CD4-positive, alpha-beta T cell (primary cell): Measurements from ENCODE around the gene SNX24. TPM values are rescaled to one million over a fixed set of nuclear protein-coding genes. Genes with fewer than 3 reads are reported as not detected.

Experiments used
- ATAC-seq: fragments of 200-7000 bp; cut with Tn5 transposase; one replicate; pipeline ENCODE4 v1.10.0; 2022; ENCODE audit warnings: mild to moderate bottlenecking; ENCODE audit not compliant: poor library complexity
- CTCF ChIA-PET: fragments of 350-600 bp; sonication (Branson Sonifier 250); formaldehyde crosslinking; loops from one replicate; lab custom pipeline; 2021; ENCODE audit warnings: antibody characterized with exemption, inconsistent platforms; lab: Charles Lee
- POLR2A ChIA-PET: fragments of 350-600 bp; sonication (Branson Sonifier 250); formaldehyde crosslinking; loops from one replicate; lab custom pipeline; 2021; ENCODE audit warnings: antibody characterized with exemption, inconsistent platforms; lab: Charles Lee
- DNase-seq, 14 experiments: peaks; one replicate each; pipeline ENCODE4 v3.0.0-alpha.2; 2013 to 2020; ENCODE audit warnings: mixed read lengths in 2 of 14
- H3K27ac ChIP-seq, 2 donors: one replicate each; pipeline versions ENCODE4 v1.5.1 to v1.7.0; 2013; ENCODE audit warnings: low read length in 2 of 2, low read depth in 1 of 2, mild to moderate bottlenecking in 1 of 2
- H3K27me3 ChIP-seq, 2 experiments: 1 replicate in 1 of 2; 2 replicates in 1 of 2; pipeline versions ENCODE4 v1.6.1 to v1.7.0; 2013; ENCODE audit warnings: low read length in 2 of 2, control low read depth in 1 of 2, mild to moderate bottlenecking in 1 of 2, moderate library complexity in 1 of 2; ENCODE audit not compliant: insufficient read depth in 2 of 2, control insufficient read depth in 1 of 2
- H3K36me3 ChIP-seq: one replicate; pipeline ENCODE4 v1.6.1; 2013; ENCODE audit warnings: low read length, control low read depth; ENCODE audit not compliant: insufficient read depth
- H3K4me1 ChIP-seq: one replicate; pipeline ENCODE4 v1.6.1; 2013; ENCODE audit warnings: low read length, control low read depth; ENCODE audit not compliant: insufficient read depth
- H3K4me3 ChIP-seq: one replicate; pipeline ENCODE4 v1.5.1; 2013; ENCODE audit warnings: mild to moderate bottlenecking, low read length, moderate library complexity
- H3K9me3 ChIP-seq, 2 experiments: 1 replicate in 1 of 2; 2 replicates in 1 of 2; pipeline versions ENCODE4 v1.6.1 to v1.7.0; 2013; ENCODE audit warnings: low read length in 2 of 2, mild to moderate bottlenecking in 2 of 2, control low read depth in 1 of 2, moderate library complexity in 1 of 2; ENCODE audit not compliant: control insufficient read depth in 1 of 2, insufficient read depth in 1 of 2
- H3K27ac Mint-ChIP-seq: one replicate; pipeline ENCODE4 v1.8.0; 2020; ENCODE audit warnings: mixed read lengths
- H3K27me3 Mint-ChIP-seq: one replicate; pipeline ENCODE4 v1.8.0; 2021; ENCODE audit warnings: mixed read lengths
- H3K36me3 Mint-ChIP-seq: one replicate; pipeline ENCODE4 v1.8.0; 2021; ENCODE audit warnings: low read depth, mixed read lengths
- H3K4me1 Mint-ChIP-seq: one replicate; pipeline ENCODE4 v1.8.0; 2021; ENCODE audit warnings: low read depth, mixed read lengths
- H3K4me3 Mint-ChIP-seq: one replicate; pipeline ENCODE4 v1.8.0; 2020; ENCODE audit warnings: mild to moderate bottlenecking, mixed read lengths
- H3K9me3 Mint-ChIP-seq: one replicate; pipeline ENCODE4 v1.8.0; 2020; ENCODE audit warnings: mixed read lengths
- intact Hi-C, 2 experiments: fragments of 100-400 bp; cut with DNase I in 1 of 2; cut with micrococcal nuclease in 1 of 2; formaldehyde crosslinking; loops; one replicate each; pipeline versions ENCODE4 v1.15.1 to v1.9.0; 2023 to 2025; cut with DNase I, micrococcal nuclease
- total RNA-seq, 174 experiments: library from RNA in 2 of 174; stranded (reverse) in 2 of 174; gene quantifications; one replicate each; pipeline ENCODE4 v1.2.3 and lab custom pipeline; 2021 to 2026
- TF ChIP-seq, protein P1 (sequence below): fragments of 200-600 bp; IDR thresholded peaks from one replicate; pipeline ENCODE4 v1.8.0; 2022; ENCODE audit warnings: antibody characterized with exemption, mild to moderate bottlenecking

SNX24 gene
- total RNA-seq, 2 experiments from 2014 or later, result 2.3 to 3.0 TPM

DNA sequence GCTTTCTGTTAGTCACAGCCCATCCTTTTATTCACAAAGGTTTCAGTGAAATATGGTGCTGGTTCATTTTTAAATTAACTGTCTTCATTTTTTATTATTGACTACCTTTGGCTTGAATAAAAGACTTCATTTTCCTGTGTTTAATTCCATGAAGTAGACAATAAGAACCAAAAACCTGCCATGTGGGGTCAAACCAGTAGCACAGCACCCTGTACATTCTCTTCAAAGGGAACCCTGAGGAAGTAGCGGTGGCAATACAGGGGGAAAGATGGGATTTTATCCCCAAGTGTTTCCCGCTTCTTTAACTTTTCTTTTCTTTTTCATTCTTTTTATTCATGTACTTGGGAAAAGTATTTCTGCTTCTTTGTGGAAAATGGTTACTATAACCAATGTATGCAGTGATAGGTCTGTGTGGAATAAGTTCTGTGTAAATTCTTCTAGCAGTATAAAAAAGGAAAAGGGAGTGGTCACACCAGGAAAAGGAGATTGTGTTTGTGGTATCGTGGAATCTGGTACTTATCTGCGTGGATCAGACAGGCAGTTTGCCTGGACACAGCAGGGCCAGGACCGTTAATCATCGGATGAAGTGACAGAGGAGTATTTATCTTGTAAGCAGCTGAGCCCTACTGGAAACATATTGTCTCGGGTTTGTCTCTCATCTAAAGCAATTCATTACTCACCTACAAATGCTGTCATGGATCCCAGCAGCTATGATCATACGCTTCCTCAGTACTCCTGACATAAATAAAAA, 96.9 kb downstream of the SNX24 start:
- Histone ChIP-seq H3K4me1 (no peaks in the 10 kb centered on the region), H3K27me3 (no peaks in the 10 kb centered on the region), H3K36me3 (no peaks in the 10 kb centered on the region), H3K27ac (no peak overlapping the region), H3K9me3 (no peaks in the 10 kb centered on the region), H3K4me3 (no peak overlapping the region)
- H3K27ac Mint-ChIP-seq, result no peak overlapping the region
- no peak for DNase-seq
- ATAC-seq, result no peak
- peaks cover 5% of the 10 kb centered on the region for H3K4me1 Mint-ChIP-seq
- ChIA-PET POLR2A (no interaction called here), CTCF (no interaction called here)
- TF ChIP-seq, protein P1, sequence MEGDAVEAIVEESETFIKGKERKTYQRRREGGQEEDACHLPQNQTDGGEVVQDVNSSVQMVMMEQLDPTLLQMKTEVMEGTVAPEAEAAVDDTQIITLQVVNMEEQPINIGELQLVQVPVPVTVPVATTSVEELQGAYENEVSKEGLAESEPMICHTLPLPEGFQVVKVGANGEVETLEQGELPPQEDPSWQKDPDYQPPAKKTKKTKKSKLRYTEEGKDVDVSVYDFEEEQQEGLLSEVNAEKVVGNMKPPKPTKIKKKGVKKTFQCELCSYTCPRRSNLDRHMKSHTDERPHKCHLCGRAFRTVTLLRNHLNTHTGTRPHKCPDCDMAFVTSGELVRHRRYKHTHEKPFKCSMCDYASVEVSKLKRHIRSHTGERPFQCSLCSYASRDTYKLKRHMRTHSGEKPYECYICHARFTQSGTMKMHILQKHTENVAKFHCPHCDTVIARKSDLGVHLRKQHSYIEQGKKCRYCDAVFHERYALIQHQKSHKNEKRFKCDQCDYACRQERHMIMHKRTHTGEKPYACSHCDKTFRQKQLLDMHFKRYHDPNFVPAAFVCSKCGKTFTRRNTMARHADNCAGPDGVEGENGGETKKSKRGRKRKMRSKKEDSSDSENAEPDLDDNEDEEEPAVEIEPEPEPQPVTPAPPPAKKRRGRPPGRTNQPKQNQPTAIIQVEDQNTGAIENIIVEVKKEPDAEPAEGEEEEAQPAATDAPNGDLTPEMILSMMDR, result no peak
- H3K27me3 Mint-ChIP-seq, result no peaks in the 10 kb centered on the region
- no peak overlapping the region for H3K4me3 Mint-ChIP-seq
- intact Hi-C loops, result no loop called here
- no peaks in the 10 kb centered on the region for H3K9me3 Mint-ChIP-seq
- peaks cover 5% of the 10 kb centered on the region for H3K36me3 Mint-ChIP-seq

DNA sequence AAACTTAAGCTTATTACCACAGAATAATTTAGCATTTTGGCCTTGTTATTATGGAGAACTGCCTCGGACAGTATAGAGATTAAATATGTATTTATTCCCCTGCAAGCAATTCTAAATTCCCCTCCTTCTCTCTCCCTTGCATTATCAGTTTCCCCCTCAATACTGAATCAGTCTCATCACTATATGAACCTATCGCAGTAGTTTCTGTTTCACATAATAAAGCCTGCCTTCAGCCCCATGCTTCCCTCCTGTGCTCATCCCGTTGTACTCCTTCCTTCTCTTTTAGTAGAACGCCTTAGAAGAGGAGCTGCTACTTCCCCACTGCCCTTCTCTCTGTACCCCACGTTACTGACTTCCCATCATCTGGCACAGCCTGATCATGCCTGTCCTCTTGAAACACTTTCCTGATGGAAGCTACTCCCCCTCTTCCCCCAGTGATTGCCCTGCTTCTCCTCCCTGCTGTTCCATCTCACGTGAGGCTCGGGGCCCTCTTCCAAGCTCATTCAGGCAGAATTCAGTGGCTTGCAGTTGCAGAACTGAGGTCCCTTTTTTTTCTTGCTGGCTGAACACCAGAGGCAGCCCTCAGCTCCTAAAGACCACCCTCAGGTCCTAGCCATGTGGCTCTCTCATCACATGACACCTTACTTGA, 97.8 kb downstream of the SNX24 start:
- Mint-ChIP-seq H3K36me3 (peaks cover 5% of the 10 kb centered on the region), H3K4me3 (no peak overlapping the region), H3K27me3 (no peaks in the 10 kb centered on the region), H3K27ac (no peak overlapping the region), H3K4me1 (peaks cover 5% of the 10 kb centered on the region), H3K9me3 (no peaks in the 10 kb centered on the region)
- Histone ChIP-seq H3K4me1 (no peaks in the 10 kb centered on the region), H3K4me3 (no peak overlapping the region), H3K27ac (no peak overlapping the region), H3K9me3 (no peaks in the 10 kb centered on the region), H3K36me3 (no peaks in the 10 kb centered on the region), H3K27me3 (no peaks in the 10 kb centered on the region)
- POLR2A ChIA-PET, result no interaction called here
- no peak for ATAC-seq
- TF ChIP-seq, protein P1, result no peak
- intact Hi-C loops, result no loop called here
- CTCF ChIA-PET, result no interaction called here
- no peak for DNase-seq

DNA sequence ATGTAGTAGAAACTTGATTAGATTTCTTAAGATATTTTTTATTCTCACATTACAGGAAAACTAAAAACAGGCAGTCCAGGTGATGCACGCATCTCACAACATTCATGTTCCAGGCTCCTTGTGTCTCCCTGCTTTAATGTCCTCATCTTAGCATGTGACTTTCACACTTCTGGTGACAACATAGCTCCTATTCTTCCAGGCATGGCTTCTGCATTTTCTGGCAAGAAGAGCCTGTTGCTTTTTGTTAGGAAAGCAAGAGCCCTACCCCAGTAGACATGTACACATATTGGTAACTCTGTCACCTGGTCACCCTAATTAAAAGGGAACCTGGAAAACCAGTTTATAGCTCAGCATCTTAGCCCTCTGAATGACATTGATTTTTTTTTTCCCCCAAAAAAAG, 98.6 kb downstream of the SNX24 start:
- Mint-ChIP-seq H3K36me3 (peaks cover 5% of the 10 kb centered on the region), H3K4me3 (no peak overlapping the region), H3K27ac (no peak overlapping the region), H3K4me1 (peaks cover 5% of the 10 kb centered on the region), H3K27me3 (no peaks in the 10 kb centered on the region), H3K9me3 (no peaks in the 10 kb centered on the region)
- Histone ChIP-seq H3K36me3 (no peaks in the 10 kb centered on the region), H3K9me3 (no peaks in the 10 kb centered on the region), H3K4me1 (no peaks in the 10 kb centered on the region), H3K4me3 (no peak overlapping the region), H3K27ac (no peak overlapping the region), H3K27me3 (no peaks in the 10 kb centered on the region)
- POLR2A ChIA-PET, result no interaction called here
- no peak for ATAC-seq
- DNase-seq, result no peak
- CTCF ChIA-PET, result interaction anchor here (0.7 kb wide), 1 partner anchor 479 kb away, joined by 3 read pairs; the partner anchor contains the start of gene CEP120
- intact Hi-C loops, result no loop called here
- TF ChIP-seq, protein P1, result no peak
